T-helper 1 cell treated with Interleukin-12 subunit alpha and Interleukin-12 subunit beta and Interleukin-4 antibody, amounts not matched to agents 30 ng/mL and 1 ng/mL, for 36 hours (primary cell): ENCODE measurements around the gene SMARCA1. TPM values are rescaled to one million over a fixed set of nuclear protein-coding genes. Genes with fewer than 3 reads are reported as not detected.

Source experiments
- intact Hi-C: fragments of 100-400 bp; cut with micrococcal nuclease; formaldehyde crosslinking; loops from one replicate; pipeline ENCODE4 v1.15.1; 2024
- total RNA-seq: library from RNA; stranded (reverse); gene quantifications from 2 replicates; pipeline ENCODE4 v1.2.3, GENCODE V29; 2022

The SMARCA1 gene
- total RNA-seq, 1 donor from 2014 or later, result not detected

DNA sequence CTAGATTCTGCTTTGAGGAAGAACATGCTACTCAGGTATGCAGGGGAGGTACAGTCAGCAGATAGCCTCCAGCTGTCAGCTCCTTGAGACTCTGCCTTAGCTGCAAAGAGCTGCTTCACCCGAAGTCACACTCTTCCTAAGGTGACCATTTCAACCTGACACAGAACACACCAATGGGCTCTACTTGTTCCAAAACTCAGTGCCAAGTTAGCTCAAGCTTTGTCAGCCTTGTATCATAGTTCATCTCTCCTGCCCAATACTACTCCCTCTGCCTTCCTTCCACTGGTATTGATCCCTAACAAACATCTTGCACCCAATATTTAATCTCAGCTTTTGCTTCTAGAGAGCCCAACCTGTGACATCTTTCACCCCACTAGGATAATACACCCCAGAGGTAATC is 7.8 kb upstream of the SMARCA1 start:
- intact Hi-C loops, result no loop called here

- intact Hi-C loops, result no loop called here
Observed at GRCh38 chrX:129530410-129530809, 7.1 kb upstream of the SMARCA1 start.

- intact Hi-C loops, result no loop called here
Observed at GRCh38 chrX:129529685-129530281, 6.5 kb upstream of the SMARCA1 start.

- intact Hi-C loops, result no loop called here
Observed at GRCh38 chrX:129525896-129526295, 2.6 kb upstream of the SMARCA1 start.

GRCh38 chrX:129525162-129525561 is 1.9 kb upstream of the SMARCA1 start:
- intact Hi-C loops, result no loop called here

DNA sequence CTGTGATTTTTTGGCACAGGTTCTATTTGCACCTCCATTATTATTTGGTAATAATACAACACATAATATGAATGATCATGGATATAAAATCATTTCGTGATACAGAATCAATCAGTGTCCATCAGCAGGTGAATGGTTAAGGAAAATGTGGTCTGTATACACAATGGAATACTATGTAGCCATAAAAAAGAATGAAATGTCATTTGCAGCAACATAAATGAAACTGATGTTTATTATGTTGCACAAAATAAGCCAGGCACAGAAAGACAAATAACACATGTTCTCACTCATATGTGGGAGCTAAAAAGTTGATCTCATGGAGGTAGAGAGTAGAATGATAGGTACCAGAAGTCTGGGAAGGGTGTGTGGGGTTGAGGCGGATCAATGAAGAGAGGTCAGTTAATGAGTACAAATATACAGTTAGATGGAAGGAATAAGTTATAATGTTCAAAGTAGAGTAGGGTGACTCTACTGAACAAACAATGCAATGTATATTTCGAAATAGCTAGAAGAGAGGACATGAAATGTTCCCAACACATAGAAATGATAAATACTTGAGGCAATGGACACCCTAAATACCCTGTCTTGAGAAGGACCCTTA is 1.1 kb upstream of the SMARCA1 start:
- intact Hi-C loops, result no loop called here

- intact Hi-C loops, result no loop called here
Observed at GRCh38 chrX:129522184-129523078, 859 bp downstream of the SMARCA1 start.

DNA sequence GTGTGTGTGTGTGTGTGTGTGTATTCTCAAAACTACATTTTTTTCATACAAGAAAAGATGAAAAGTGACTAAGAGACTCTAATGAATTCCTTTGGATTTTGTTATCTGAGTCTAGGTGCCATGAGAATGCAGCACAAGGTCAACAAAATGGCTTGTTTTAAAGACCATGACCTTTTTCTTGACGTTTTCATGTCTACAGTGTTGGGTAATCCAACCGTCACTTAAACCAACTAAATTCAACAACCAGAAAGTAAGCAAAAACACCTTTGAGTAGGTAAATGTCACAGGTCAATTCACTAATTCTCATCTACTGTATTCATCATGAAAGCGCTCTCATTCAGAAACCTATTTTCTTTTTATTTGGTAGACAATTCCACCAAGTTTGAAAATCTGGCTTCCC is 3.1 kb downstream of the SMARCA1 start:
- intact Hi-C loops, result no loop called here

DNA sequence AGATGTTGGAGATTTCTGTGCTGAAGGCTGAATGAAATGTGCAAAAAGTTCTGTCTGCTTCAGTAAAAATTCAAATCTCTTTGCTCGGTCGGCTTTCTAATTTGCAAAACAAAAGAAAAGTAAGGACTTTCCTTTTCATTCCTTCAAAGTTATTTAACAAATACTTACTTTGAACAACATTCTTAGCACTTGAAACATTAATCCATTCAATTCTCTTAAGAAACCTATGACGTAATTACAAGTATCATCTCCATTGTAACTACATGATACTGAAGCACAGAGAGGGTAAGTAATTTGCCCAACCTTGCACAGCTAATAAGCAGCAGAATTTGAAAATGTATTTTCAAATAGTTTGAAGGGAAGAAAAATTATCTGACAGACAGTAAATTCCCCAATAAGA is 6.9 kb downstream of the SMARCA1 start:
- intact Hi-C loops, result no loop called here

DNA sequence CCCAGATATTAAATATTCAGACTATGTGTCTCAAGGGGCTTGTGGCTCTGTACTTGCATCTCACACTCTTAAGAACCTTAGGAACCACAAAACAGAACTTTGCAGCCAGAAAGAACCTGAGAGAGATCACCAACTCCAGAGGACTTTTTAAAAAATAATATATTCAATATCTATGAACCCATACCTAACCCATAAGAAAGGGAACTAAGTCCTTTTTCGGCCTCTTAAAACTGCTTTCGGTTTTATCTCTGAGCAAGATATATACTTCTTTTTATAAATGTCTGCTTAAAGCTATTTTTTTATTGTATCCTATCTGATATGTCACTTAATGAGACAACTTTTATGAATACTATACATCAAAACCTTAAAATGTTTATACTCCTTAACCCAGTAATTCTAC is 10.9 kb downstream of the SMARCA1 start:
- intact Hi-C loops, result no loop called here

- intact Hi-C loops, result no loop called here
Observed at GRCh38 chrX:129511689-129512088, 11.6 kb downstream of the SMARCA1 start.

DNA sequence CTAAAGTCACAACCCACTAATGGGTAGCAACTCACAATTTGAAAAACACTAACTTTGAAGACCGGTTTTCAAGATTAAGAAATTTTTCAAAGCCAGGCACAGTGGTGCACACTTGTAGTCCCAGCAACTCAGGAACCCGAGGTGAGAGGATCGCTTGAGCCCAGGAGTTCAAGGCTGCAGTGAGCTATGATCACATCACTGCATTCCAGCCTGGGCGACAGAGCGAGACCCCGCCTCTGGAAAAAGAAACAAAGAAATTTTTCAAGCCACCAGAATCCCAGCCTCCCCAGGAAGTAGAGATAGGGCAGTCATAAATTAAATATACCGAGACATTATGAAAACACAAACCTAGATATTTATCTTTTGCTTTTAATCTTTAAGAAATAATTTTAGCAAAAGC is 13.0 kb downstream of the SMARCA1 start:
- intact Hi-C loops, result no loop called here

- intact Hi-C loops, result no loop called here
Observed at GRCh38 chrX:129497146-129497843, 26.0 kb downstream of the SMARCA1 start.

DNA sequence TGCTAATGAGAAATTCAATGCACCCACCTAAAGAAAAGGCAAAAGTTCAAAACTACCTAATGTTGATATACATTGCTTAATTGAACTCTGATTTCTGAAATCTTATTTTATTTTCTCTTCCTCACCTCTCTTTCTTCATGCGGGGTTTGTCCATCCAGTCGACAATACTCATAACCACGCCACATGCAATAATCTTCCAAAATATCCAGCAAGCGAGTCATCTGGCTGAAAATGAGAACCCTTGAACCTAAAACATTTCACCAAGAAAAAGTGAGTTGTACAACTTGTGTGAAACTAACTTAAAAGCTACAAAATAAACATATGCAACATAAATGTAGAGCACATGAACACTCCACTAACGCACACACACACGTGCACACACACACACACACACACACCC is 26.7 kb downstream of the SMARCA1 start:
- intact Hi-C loops, result no loop called here

GRCh38 chrX:129495900-129496299 is 27.4 kb downstream of the SMARCA1 start:
- intact Hi-C loops, result no loop called here

DNA sequence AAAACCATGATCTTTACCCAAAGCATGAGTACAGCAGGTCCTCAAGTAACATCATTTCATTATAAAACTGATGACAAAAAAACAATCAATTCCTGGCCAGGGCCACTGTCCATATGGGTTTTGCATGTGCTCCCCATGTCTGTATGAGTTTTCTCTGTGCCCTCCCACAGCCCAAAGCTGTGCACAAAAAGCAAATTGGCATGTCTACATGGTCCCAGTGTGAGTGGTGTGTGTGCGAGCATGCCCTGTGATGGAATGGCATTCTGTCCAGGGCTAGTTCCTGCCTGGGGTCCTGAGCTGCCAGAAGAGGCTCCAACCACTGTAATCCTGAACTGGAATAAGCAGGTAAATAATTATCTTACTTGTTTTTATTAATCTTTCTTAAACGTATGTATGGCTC is 28.4 kb downstream of the SMARCA1 start:
- intact Hi-C loops, result no loop called here

GRCh38 chrX:129493643-129494042 is 29.6 kb downstream of the SMARCA1 start:
- intact Hi-C loops, result no loop called here

GRCh38 chrX:129490330-129490729 is 33.0 kb downstream of the SMARCA1 start:
- intact Hi-C loops, result no loop called here

DNA sequence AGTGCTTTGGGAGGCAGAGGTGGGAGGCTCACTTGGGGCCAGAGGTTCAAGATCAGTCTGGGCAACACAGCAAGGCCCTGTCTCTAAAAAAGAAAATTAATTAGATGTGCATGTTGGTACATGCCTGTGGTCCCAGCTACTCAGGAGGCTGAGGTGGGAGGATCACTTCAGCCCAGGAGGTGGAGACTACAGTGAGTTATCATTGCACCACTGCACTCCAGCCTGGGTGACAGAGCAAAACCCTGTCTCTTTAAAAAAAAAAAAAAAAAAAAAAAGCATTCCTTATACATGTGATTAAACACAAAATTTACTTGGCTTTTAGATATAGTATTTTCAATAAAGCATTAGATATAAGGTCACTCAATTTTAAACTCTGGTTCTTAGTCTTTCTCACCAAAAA is 34.9 kb downstream of the SMARCA1 start:
- intact Hi-C loops, result no loop called here

- intact Hi-C loops, result no loop called here
Observed at GRCh38 chrX:129480889-129481288, 42.4 kb downstream of the SMARCA1 start.

GRCh38 chrX:129478516-129478915 is 44.8 kb downstream of the SMARCA1 start:
- intact Hi-C loops, result no loop called here

DNA sequence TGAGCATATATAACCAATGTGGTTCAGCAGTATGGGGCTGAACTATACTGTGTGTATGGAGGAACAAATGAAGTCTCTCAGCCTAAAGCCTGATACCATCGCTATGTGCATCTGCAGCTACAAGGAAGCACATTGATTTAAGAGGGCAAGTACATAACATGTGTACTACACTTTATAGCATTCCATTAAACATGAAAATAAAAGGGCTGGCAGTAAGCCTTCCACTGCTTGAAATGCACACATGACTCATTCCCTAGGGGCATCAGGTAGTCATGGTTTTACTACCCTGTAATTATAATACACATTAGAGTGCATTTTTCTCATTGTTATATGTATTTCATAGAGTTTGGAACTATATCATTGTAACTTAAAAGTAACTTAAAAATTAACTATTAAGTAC is 51.2 kb downstream of the SMARCA1 start:
- intact Hi-C loops, result no loop called here
